ENCODE results near the gene ZSWIM8.

The ZSWIM8 gene

DNA sequence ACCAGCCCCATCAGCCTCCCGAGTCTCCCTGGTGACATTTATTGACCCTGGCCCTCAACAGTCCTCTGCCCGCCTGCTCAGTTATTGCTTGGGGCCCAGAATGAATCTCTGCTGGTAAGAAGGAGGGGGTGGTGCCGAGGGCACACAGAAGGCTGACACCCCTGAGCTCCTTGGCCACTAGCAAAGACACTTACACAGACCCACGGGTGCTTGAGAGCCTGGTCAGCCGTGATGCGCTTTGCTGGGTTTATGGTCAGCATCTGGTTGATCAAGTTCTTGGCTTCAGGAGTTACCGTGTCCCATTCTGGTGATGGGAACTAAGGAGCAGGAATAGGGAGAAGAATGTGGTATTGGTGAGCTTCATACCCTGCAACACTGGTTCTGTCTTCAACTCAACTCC, 61.6 kb downstream of the ZSWIM8 start:
- no peak for ATAC-seq
- no peak for DNase-seq

DNA sequence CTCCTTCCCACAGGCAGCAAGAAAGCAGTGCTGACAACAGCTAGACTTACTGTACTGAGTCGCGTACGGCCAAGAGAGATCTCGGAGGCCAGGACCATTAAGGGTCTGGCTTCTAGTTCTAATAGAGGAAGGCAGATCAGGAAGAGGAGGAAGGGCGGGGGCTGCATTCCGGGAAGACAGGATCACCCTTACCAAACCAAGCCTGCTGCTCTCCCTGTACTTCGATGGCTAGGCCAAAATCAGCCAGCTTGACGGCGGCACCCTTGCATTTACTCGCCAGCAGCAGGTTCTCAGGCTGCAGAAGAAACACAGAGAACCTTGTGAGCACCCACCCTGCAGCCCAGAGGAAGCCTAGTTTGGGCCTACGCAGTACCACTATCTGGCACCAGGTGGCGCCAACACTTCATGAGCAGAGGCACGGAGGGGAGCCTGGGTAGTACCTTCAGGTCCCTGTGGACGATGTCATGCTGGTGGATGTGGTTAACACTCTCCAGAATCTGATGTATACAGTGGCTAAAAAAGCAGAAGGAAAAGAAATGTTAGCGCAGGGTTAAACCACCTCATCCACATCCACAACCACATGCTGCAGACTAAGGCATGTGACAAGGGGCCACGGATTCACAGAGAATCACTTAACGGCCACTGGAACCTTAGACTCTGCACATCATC, 63.5 kb downstream of the ZSWIM8 start:
- ATAC-seq (peak; percentile 98), DNase-seq (peak; percentile 94)

DNA sequence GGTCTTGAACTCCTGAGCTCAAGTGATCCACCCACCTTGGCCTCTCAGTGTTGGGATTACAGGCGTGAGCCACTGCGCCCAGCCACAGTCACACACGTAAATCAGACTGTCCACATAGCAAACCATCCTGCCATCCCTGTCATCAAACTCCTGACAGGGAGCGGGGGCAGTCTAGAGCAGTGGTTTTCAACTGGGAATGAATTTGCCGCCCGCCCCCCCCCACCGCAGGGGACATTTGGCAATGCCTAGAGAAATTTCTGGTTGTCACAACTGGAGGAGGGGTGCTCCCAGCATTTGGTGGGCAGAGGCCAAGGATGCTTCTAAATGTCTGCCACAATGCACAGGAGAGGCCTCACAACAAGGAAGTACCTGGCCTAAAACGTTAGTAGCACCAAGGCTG, 64.8 kb downstream of the ZSWIM8 start:
- DNase-seq = no peak
- ATAC-seq = no peak

DNA sequence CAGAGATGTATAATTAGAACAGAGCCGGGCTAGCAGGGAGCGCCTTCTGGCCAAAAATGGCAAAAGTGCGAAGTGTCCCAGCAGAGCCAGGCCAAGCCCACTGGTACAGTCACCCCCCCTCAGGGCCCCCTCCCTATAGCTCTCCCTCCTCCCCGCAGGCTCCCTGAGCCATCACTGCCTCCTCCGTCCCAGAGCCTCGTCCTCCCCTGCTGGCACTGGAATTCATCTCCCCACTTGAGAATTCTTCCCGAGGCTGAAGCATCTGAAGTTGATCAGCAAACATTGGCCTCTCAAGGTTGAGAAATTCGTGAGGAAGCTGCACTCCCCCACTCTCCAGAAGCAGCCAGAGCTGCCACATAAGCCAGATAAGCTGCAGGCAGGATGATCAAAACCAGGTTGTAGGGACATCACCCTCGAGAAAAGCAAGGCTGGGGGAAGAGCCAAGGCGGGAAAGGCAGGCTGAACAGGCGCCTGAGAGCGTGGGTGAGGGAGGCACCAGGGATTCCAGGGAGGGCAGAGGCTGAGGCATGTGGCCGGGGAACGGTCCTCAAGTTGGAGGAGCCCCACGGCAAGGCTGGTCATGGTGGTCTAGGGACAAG, 65.6 kb downstream of the ZSWIM8 start:
- ATAC-seq (no peak), DNase-seq (no peak)

Data from stimulated activated naive CD8-positive, alpha-beta T cell treated with anti-CD3 and anti-CD28 coated beads, Interleukin-15, Interleukin-2, amounts not matched to agents 100 U/mL and 50 U/mL, for 24 hours (primary cell).